A673 (cell line): ENCODE data around the gene GRB10.

Source experiments
- CTCF ChIP-seq: fragments of 300-800, 200-600 bp; sonication (generic); conservative IDR thresholded peaks from 2 replicates; pipeline ENCODE4 v1.5.1; 2017; ENCODE audit warnings: low read depth, mild to moderate bottlenecking, antibody characterized with exemption, low read length, moderate library complexity, mixed read lengths
- EZH2 ChIP-seq: fragments of 200-600 bp; sonication (generic); IDR thresholded peaks from 2 replicates; pipeline ENCODE4 v1.6.1; 2017; ENCODE audit warnings: borderline replicate concordance, low read depth, mild to moderate bottlenecking, mixed read lengths, antibody characterized with exemption, low read length; ENCODE audit not compliant: poor library complexity, severe bottlenecking

- TF ChIP-seq EZH2: no peak
- TF ChIP-seq CTCF: no peak
Measured at GRCh38 chr7:50801907-50802306, 19.2 kb upstream of the GRB10 start.
